Smooth muscle cell (in vitro differentiated cells): ENCODE results near the gene ANO1. TPM values are rescaled to one million over a fixed set of nuclear protein-coding genes. Genes with fewer than 3 reads are reported as not detected.

Experiments
- DNase-seq: peaks from one replicate; lab custom pipeline; 2025; ENCODE audit not compliant: unreplicated experiment; lab: John Stamatoyannopoulos, UW
- H2AFZ ChIP-seq: fragments of 200-600 bp; sonication (generic); 2 replicates; pipeline ENCODE4 v1.6.0; 2016; ENCODE audit warnings: antibody characterized with exemption, low read depth, mild to moderate bottlenecking
- H3F3A ChIP-seq: fragments of 200-600 bp; sonication (generic); 2 replicates; pipeline ENCODE4 v1.6.0; 2017; ENCODE audit warnings: antibody characterized with exemption, low read depth
- H3K27ac ChIP-seq: fragments of 200-600 bp; sonication (generic); 2 replicates; pipeline ENCODE4 v1.5.1; 2016; ENCODE audit warnings: low read depth, mild to moderate bottlenecking
- H3K27me3 ChIP-seq: fragments of 200-600 bp; sonication (generic); 2 replicates; pipeline ENCODE4 v1.6.1; 2016; ENCODE audit warnings: low read depth, mild to moderate bottlenecking
- H3K36me3 ChIP-seq: fragments of 200-600 bp; sonication (generic); 2 replicates; pipeline ENCODE4 v1.5.1; 2016; ENCODE audit warnings: low read depth
- H3K4me1 ChIP-seq: fragments of 200-600 bp; sonication (generic); 2 replicates; pipeline ENCODE4 v1.5.1; 2016; ENCODE audit warnings: low read depth
- H3K4me2 ChIP-seq: fragments of 200-600 bp; sonication (generic); 2 replicates; pipeline ENCODE4 v1.6.0; 2016; ENCODE audit warnings: mild to moderate bottlenecking
- H3K4me3 ChIP-seq: fragments of 200-600 bp; sonication (generic); 2 replicates; pipeline ENCODE4 v1.5.1; 2016; ENCODE audit warnings: mild to moderate bottlenecking
- H3K79me2 ChIP-seq: fragments of 200-600 bp; sonication (generic); 2 replicates; pipeline ENCODE4 v1.6.0; 2016; ENCODE audit warnings: low read depth, mild to moderate bottlenecking
- H3K9ac ChIP-seq: fragments of 200-600 bp; sonication (generic); 2 replicates; pipeline ENCODE4 v1.6.0; 2016; ENCODE audit warnings: low read depth
- H3K9me3 ChIP-seq: fragments of 200-600 bp; sonication (generic); replicated peaks from 2 replicates; pipeline ENCODE4 v1.5.1; 2016; ENCODE audit warnings: low read depth
- H4K20me1 ChIP-seq: fragments of 200-600 bp; sonication (generic); 2 replicates; pipeline ENCODE4 v1.6.0; 2016; ENCODE audit warnings: low read depth
- CTCF ChIP-seq: fragments of 200-600 bp; sonication (generic); IDR thresholded peaks from 2 replicates; pipeline ENCODE4 v1.5.1; 2017; ENCODE audit warnings: borderline replicate concordance, mild to moderate bottlenecking, antibody characterized with exemption; ENCODE audit not compliant: insufficient read depth, poor library complexity, severe bottlenecking
- WGBS: methylation state at CpG from one replicate; pipeline ENCODE4 v1.1.7; 2016; ENCODE audit warnings: low lambda C conversion rate; 5-methylcytosine and 5-hydroxymethylcytosine counted together
- polyA plus RNA-seq: library from polyadenylated mRNA; unstranded; fragments of >200 nt; fragmentation: Nextera tagmentation; extraction: Ambion mirVana; gene quantifications from 2 replicates; pipeline ENCODE4 v1.2.1, GENCODE V29; 2016
- total RNA-seq: library from RNA; depleted of rRNA; stranded (reverse); fragments of >200 nt; gene quantifications from 2 replicates; pipeline ENCODE4 v1.2.3, GENCODE V29; 2014

Gene ANO1
- total and polyA plus RNA-seq, 2 experiments from 2014 or later: 93.4 to 133 TPM

GRCh38 chr11:70099578-70100279 is 21.6 kb downstream of the ANO1 start:
- Histone ChIP-seq H3K27ac (peak overlapping the region; percentile 55), H3K9ac (no peak overlapping the region), H3K9me3 (no peaks in the 10 kb centered on the region), H3K4me1 (peaks cover 21% of the 10 kb centered on the region), H3K4me3 (no peak overlapping the region), H3K79me2 (no peaks in the 10 kb centered on the region), H3K4me2 (peak overlapping the region; percentile 18), H3K27me3 (no peaks in the 10 kb centered on the region), H2AFZ (no peak overlapping the region), H3F3A (peaks cover 12% of the 10 kb centered on the region), H4K20me1 (no peaks in the 10 kb centered on the region), H3K36me3 (no peaks in the 10 kb centered on the region)
- 60% methylated on average over 16 of the region's 16 CpGs for WGBS
- TF ChIP-seq CTCF: no peak
- DNase-seq: peak; percentile 24

GRCh38 chr11:70100280-70100603 is 22.1 kb downstream of the ANO1 start:
- TF ChIP-seq CTCF: no peak
- Histone ChIP-seq H3K4me3 (no peak overlapping the region), H3K27me3 (no peaks in the 10 kb centered on the region), H3K79me2 (no peaks in the 10 kb centered on the region), H4K20me1 (no peaks in the 10 kb centered on the region), H3K9ac (no peak overlapping the region), H3K4me1 (peaks cover 21% of the 10 kb centered on the region), H3K27ac (peak overlapping the region; percentile 55), H3F3A (peaks cover 12% of the 10 kb centered on the region), H3K9me3 (no peaks in the 10 kb centered on the region), H2AFZ (no peak overlapping the region), H3K36me3 (no peaks in the 10 kb centered on the region), H3K4me2 (no peak overlapping the region)
- WGBS: 87% methylated on average over 8 of the region's 8 CpGs
- no peak for DNase-seq

GRCh38 chr11:70100791-70101190 is 22.7 kb downstream of the ANO1 start:
- 87% methylated on average over 15 of the region's 15 CpGs for WGBS
- H3K36me3 ChIP-seq: no peaks in the 10 kb centered on the region
- H4K20me1 ChIP-seq: no peaks in the 10 kb centered on the region
- no peaks in the 10 kb centered on the region for H3K27me3 ChIP-seq
- H3K27ac ChIP-seq: no peak overlapping the region
- no peaks in the 10 kb centered on the region for H3K79me2 ChIP-seq
- no peak overlapping the region for H3K9ac ChIP-seq
- TF ChIP-seq CTCF: no peak
- peaks cover 12% of the 10 kb centered on the region for H3F3A ChIP-seq
- H3K4me1 ChIP-seq: peaks cover 21% of the 10 kb centered on the region
- H3K4me3 ChIP-seq: no peak overlapping the region
- H3K4me2 ChIP-seq: no peak overlapping the region
- no peak for DNase-seq
- no peak overlapping the region for H2AFZ ChIP-seq
- no peaks in the 10 kb centered on the region for H3K9me3 ChIP-seq
